ENCODE data around the gene ZBTB17.
A peak's percentile ranks its signal among the peaks of the same experiment; 100 is the strongest.
"Not testable (repeated sequence)": the region's sequence is repeated elsewhere in the genome, so short reads cannot be mapped to it uniquely, and the experiment has no call there.

Gene ZBTB17

GRCh38 chr1:15985611-15986297 lies 9.9 kb upstream of the ZBTB17 start:
- no peak for DNase-seq

- DNase-seq: no peak
Observed at GRCh38 chr1:15983275-15983674, 7.4 kb upstream of the ZBTB17 start.

GRCh38 chr1:15981679-15982078 lies 5.8 kb upstream of the ZBTB17 start:
- DNase-seq: no peak

- not testable (repeated sequence) for DNase-seq
Observed at GRCh38 chr1:15977947-15978346, 2.0 kb upstream of the ZBTB17 start.

GRCh38 chr1:15975358-15975804 lies 520 bp downstream of the ZBTB17 start:
- peak; percentile 68 for DNase-seq

- DNase-seq: no peak
Observed at GRCh38 chr1:15974855-15975254, 1.0 kb downstream of the ZBTB17 start.

- no peak for DNase-seq
Observed at GRCh38 chr1:15973772-15974171, 2.1 kb downstream of the ZBTB17 start.

- DNase-seq: no peak
Observed at GRCh38 chr1:15972409-15972808, 3.5 kb downstream of the ZBTB17 start.

GRCh38 chr1:15970911-15971310 lies 5.0 kb downstream of the ZBTB17 start:
- DNase-seq: no peak

GRCh38 chr1:15969321-15969880 lies 6.5 kb downstream of the ZBTB17 start:
- DNase-seq: no peak

GRCh38 chr1:15968172-15968571 lies 7.7 kb downstream of the ZBTB17 start:
- DNase-seq: no peak

GRCh38 chr1:15966956-15967344 lies 9.0 kb downstream of the ZBTB17 start:
- no peak for DNase-seq

- peak; percentile 53 for DNase-seq
Observed at GRCh38 chr1:15966081-15966955, 9.6 kb downstream of the ZBTB17 start.

GRCh38 chr1:15965228-15965767 lies 10.6 kb downstream of the ZBTB17 start:
- DNase-seq: no peak

GRCh38 chr1:15963968-15964648 lies 11.8 kb downstream of the ZBTB17 start:
- DNase-seq: no peak

- DNase-seq: no peak
Observed at GRCh38 chr1:15963363-15963967, 12.4 kb downstream of the ZBTB17 start.

- no peak for DNase-seq
Observed at GRCh38 chr1:15962671-15963362, 13.1 kb downstream of the ZBTB17 start.

- no peak for DNase-seq
Observed at GRCh38 chr1:15962176-15962575, 13.7 kb downstream of the ZBTB17 start.

GRCh38 chr1:15961492-15961891 lies 14.4 kb downstream of the ZBTB17 start:
- no peak for DNase-seq

- DNase-seq: no peak
Observed at GRCh38 chr1:15960808-15961207, 15.1 kb downstream of the ZBTB17 start.

GRCh38 chr1:15959827-15960446 lies 16.0 kb downstream of the ZBTB17 start:
- DNase-seq: no peak
